GM20000 (cell line): ENCODE data around the gene SLC9A5.
A peak's percentile ranks its signal among the peaks of the same experiment; 100 is the strongest.

Experiments used
- DNase-seq: peaks from one replicate; pipeline ENCODE4 v3.0.0; 2012; ENCODE audit warnings: low spot score
- CTCF ChIP-seq: IDR thresholded peaks from 2 replicates; pipeline ENCODE4 v1.5.1; 2012; ENCODE audit warnings: mild to moderate bottlenecking, control low read depth; ENCODE audit errors: extremely low read depth, missing control alignments

Gene SLC9A5

GRCh38 chr16:67202956-67203493, 45.8 kb upstream of the SLC9A5 start:
- peak; percentile 13 for DNase-seq
- no peak for TF ChIP-seq CTCF

GRCh38 chr16:67204076-67204475, 44.7 kb upstream of the SLC9A5 start:
- TF ChIP-seq CTCF: no peak

DNA sequence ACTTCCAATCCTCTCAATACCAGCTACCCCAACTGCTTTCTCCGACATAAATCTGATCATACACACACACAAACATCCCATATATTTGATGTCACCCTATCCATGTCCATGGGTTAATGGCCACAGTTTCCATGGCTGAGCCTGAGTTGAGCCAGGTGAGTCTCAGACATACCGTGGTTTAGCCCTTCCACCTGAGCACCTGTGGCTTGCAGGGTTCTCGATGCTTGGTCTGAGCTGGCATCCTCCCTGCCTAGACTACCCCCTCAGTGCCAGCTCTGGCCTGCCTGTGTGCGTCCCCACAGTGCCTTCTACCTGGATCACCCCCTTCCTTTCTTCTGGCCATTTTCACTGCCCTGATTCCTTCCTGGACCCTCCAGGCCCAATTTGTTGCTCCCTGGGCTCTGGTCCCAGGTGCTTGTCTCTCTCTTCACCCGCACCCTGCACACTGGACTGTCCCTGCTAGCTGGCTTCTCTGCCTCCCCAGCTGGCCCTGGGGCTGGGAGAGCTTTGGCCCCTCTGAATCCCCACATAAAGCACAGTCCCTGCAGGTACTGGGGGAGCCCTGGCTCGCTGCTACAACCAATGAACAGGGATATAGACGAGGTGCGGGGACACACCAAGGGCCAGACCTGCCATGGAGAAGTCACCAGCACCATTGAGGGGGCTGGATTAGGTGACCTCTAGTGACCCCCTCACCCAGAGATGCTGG, 42.5 kb upstream of the SLC9A5 start:
- no peak for TF ChIP-seq CTCF
- DNase-seq: no peak

More at GRCh38 chr16:67204076-67204475, 44.7 kb upstream of the SLC9A5 start:
- DNase-seq: no peak

DNA sequence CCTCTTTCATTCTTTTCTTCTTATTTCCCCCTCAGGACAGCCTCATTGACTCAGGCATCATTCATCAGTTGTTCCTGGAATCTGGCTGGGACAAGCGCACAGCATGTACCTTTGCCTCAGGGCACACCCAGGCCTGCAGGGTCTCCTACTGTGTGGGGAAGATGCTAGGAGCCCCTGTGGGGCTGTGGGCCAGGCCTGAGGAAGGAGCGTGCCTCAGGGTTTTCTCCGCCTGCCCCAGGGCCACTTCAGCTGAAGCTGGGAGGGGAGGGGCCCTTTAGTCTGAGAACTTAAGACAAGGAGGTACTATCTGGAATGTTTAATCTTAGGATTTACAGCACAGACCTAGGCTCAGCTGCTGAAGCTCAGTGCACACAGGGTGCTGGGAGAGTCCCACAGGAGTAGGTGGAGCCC, 41.9 kb upstream of the SLC9A5 start:
- no peak for TF ChIP-seq CTCF
- DNase-seq: no peak

GRCh38 chr16:67207249-67208091, 41.3 kb upstream of the SLC9A5 start:
- DNase-seq: no peak

GRCh38 chr16:67208154-67208896, 40.5 kb upstream of the SLC9A5 start:
- no peak for DNase-seq
- no peak for TF ChIP-seq CTCF

More at GRCh38 chr16:67207249-67208091, 41.3 kb upstream of the SLC9A5 start:
- no peak for TF ChIP-seq CTCF
